Retina (tissue), 1 donor: Measurements from ENCODE around the gene GALNT5.
A peak's percentile ranks its signal among the peaks of the same experiment; 100 is the strongest.
"Not testable (repeated sequence)": the region's sequence is repeated elsewhere in the genome, so short reads cannot be mapped to it uniquely, and the experiment has no call there.

Experiments
- DNase-seq: peaks from one replicate; pipeline ENCODE4 v3.0.0-alpha.2; 2016

GALNT5 gene, protein sequence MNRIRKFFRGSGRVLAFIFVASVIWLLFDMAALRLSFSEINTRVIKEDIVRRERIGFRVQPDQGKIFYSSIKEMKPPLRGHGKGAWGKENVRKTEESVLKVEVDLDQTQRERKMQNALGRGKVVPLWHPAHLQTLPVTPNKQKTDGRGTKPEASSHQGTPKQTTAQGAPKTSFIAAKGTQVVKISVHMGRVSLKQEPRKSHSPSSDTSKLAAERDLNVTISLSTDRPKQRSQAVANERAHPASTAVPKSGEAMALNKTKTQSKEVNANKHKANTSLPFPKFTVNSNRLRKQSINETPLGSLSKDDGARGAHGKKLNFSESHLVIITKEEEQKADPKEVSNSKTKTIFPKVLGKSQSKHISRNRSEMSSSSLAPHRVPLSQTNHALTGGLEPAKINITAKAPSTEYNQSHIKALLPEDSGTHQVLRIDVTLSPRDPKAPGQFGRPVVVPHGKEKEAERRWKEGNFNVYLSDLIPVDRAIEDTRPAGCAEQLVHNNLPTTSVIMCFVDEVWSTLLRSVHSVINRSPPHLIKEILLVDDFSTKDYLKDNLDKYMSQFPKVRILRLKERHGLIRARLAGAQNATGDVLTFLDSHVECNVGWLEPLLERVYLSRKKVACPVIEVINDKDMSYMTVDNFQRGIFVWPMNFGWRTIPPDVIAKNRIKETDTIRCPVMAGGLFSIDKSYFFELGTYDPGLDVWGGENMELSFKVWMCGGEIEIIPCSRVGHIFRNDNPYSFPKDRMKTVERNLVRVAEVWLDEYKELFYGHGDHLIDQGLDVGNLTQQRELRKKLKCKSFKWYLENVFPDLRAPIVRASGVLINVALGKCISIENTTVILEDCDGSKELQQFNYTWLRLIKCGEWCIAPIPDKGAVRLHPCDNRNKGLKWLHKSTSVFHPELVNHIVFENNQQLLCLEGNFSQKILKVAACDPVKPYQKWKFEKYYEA

DNA sequence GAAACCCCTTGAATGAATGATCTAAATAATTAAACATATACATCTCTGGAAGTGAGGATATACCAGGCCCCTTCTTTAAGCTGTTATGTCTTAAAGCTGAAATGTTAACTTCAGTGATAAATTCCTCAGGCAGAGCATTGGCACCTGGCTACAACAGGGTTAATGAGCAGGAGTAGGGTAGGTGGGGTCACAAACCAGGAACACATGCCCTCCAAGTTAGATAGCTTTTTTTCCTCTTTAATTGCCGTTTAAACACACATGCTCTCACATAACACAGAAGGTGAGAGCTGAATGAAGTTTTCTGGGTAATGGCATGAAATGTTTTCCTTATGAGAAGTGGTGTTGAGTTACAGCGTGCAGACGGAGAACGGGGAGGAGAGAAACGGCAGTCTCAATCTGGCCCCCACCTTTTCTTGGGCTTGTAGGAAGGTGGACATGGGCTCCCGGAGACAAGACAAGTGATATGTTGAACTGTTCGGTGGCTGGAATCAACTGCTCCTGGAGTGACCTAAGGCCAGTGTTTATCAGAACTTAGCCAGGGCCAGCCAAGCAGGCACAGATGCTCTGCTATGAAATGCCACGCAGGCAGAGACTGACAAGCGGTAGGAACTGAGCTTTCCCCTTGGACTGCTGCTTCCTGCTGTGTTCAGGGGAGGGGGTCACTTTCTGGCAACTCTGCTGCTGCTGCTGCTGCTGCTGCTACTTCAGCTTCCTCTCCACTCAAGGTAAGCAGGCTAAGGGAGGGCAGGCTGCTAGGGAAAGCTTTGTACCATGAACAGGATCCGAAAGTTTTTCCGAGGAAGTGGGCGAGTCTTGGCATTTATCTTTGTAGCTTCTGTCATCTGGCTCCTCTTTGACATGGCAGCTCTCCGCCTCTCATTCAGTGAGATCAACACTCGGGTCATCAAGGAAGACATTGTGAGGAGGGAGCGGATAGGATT lies at the start of gene GALNT5:
TSS of gene GALNT5 (plus strand) at position 394 of the 941 bp plus-strand sequence. CDS start at position 772, 378 bp downstream.
- DNase-seq: peak; percentile 65

- DNase-seq: no peak
These were observed 41.1 kb upstream of the GALNT5 start for GRCh38 chr2:157216286-157216965.

GRCh38 chr2:157217409-157217808 lies 40.1 kb upstream of the GALNT5 start:
- DNase-seq: no peak

DNA sequence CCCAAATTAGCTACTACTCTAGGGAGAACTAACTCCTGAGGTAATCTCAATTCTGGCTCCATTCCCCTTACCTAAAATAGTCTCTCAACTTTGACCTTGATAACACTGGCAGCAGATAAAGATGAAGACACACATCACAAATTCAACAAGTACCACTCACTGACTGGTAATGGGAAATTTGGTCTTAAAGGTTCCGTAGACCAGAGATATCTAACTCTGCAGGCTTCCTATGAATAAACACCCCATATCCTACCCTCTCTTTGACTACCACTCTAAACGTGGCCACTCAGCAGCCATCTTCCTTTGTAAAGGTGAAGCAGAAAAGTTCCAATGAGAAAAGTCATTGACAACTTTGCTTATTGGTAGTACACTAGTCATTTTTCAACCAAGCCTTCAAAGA lies 38.6 kb upstream of the GALNT5 start:
- DNase-seq: no peak

DNA sequence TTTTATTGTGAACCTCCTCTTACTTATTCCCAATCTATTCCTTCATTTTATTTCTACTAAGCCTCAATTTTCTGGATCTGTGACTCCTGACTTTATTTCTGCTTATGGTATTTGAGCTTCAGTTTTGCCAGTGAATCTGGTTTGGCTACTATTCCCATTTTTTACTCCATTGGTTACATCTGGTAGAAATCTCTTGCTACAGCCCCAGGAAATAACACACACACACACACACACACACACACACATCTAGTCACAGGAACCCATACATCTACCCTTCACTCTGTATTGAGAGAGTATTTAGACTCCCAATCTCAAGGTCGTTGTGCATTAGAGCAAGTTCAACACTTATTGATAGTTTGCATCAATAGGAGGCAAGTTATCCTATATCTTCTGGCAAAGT lies 37.0 kb upstream of the GALNT5 start:
- DNase-seq: no peak

DNA sequence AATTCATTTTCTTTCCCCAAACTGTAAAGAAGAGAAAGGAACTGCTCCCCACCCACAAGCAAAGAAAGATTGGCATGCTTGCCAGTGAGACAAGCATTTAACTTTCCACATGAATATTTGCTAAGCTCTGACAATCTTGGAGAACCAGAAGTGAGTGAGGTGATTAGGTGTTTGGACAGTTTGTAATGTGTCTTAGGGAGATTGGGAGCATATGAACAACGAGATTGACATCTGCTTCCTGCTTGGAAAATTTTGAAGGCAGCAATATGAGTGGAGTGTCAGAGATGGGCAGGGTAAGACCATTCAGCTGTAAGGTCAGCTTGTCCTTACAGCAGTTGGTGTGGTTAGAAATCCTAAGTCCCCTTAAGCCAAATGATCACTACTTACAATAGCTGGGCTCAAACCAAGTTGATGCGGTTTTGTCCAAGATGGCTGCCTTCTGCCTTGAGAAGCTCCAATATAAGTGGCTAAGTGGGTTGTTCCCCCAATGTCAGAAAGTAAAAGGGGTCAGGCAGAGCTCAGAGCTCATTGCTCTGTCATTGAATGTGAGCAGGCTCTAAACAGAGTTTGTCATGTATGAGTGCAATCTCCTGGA lies 36.0 kb upstream of the GALNT5 start:
- DNase-seq: no peak

GRCh38 chr2:157223624-157224205 lies 33.8 kb upstream of the GALNT5 start:
- DNase-seq: no peak

GRCh38 chr2:157224448-157224847 lies 33.1 kb upstream of the GALNT5 start:
- not testable (repeated sequence) for DNase-seq

- DNase-seq: no peak
These were observed 29.9 kb upstream of the GALNT5 start for GRCh38 chr2:157227592-157227991.

- DNase-seq: no peak
These were observed 28.6 kb upstream of the GALNT5 start for GRCh38 chr2:157228946-157229345.

- DNase-seq: no peak
These were observed 27.9 kb upstream of the GALNT5 start for GRCh38 chr2:157229572-157229971.

DNA sequence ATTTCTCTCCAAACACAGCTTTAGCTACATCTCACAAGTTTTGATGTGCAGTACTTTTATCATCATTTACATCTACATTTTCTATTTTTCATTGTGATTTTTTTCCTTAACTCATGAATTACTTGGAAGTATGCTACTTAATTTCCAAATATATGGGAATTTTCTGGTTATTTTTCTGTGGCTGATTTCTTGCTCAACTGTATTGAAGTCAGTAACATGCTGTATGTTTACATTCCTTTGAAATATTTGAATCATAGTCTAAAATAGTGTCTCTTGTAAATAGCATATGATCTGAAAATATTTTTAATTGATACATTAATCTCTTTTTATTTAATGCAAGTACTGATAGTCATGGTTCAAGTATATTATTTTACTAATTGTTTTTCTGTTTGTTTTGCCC lies 26.0 kb upstream of the GALNT5 start:
- DNase-seq: no peak

DNA sequence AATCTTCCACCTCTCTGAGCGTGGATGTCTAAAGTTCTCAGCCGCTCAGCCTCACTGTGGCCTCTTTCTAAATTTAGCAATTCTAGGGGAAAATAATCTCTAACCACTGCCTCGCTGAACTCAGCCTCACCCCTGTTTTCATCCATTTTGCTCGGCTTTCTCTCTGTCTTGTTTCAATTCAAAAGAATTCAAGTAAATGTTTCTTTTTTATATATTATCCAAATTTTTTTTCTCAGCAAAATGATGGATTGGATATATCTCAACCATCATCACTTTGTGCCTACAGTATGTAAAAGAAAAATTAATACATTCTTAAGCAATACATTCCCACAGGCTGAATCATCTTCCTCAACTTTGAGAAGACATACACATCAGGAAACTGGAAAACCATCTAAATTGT lies 24.0 kb upstream of the GALNT5 start:
- DNase-seq: no peak

DNA sequence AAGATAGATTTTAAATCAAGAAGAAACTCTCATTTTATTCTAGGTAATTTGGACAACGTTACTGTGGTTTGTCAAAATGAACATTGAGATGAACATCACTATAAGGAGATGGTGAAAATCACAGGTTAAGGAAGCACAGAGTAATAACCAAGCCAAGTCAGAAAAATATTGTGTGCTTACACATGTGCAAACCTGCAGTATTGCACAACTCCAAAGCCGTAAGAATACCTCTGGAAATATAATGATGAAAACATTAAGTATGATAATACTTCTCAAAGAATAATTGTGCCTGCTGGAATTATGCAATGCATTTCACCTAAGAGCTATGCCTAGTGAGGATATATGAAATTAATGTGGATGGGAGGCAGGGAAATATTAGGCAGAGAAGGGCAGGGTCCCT lies 21.1 kb upstream of the GALNT5 start:
- no peak for DNase-seq

DNA sequence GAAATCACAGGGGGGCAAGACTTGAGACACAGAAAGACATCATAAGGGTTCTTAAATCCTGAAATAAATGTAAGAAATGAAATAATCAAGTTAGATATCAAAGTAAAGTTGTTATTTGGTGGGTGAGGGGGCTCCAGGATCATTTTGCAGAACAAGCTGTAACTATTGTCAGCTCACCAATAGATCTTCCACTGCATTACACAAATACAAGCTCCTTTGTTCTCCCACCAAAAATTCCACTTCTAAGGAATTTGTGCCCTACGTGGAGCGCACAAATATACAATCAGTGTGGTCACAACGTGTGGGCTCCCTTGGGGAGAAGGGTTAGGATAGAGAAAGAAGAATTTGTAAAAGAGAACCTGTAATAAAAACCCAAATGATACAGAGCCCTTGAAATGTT lies 19.2 kb upstream of the GALNT5 start:
- peak; percentile 61 for DNase-seq

- DNase-seq: peak; percentile 33
These were observed 12.8 kb upstream of the GALNT5 start for GRCh38 chr2:157244691-157245090.

DNA sequence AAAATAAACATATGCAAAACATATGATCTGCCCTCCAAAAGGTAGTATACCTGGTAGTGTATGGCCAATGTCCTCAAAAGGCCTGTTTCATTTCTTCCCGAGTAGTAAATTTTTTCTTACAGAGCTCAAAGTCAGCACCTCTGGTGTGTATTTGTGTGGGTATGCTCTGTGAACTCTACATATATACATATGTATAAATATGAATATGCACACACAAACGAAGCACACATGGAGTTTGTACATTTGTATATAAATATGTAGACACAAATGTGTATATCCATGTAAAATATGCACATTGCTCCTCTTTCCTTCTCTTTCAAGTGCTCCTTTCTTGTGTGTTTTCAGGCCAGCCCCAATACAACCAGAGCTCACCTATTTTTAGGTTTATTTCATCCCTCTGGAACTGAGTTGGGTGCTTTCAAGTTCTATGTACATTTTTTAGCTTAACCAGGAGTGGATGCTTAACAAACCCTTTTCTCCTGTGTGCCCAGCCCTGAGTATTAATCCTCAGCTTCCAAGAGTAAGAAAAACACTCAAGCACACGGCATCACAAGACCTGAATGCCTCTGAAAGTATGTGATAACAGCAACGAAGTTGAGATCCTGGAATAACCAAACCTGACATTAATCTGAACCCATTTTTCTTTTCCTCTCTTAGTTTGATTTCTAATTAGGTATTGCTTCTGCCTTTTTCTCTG lies 12.2 kb upstream of the GALNT5 start:
- no peak for DNase-seq

DNA sequence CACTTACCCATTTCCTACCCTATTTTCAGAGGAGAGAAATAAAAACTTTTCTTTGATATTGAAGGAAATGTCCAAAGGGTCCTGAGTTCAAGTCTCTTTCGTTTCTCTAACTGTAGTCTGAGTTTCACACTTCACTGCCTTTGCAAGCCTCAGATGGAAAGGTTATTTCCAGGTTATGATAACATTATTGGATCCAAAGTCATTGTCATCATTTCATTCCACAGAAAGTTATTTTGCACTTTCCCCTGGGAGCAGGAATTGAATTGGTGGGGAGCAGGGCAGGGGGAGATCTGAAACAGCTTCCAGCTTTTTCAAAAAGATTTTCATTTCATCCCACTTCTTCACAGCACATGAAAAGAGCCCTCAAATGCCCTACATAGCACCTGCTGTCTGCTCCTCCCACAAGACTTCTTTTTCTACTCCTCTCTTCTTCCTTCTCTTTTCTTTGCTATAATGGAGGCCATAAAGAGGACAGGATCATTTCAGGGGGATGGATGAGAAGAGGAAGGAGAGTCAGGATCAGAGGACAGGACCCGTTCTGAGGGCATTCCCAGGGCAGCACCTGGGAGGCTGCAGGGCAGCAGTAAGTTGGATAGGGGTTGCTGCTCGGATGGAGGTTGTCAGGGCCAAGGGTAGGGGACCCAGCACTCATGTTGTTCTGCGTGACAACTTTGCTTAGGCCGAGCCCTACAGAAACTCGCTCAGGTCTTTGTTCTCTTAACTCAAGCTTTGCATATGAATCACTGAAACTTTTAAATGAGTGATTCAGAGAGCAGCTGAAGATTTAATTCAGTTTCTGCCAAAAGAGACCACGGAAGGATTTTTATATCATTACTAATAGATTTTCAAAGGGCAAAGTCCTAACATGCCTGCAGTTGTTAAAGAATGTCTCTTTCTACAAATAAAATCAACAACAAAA lies 11.4 kb upstream of the GALNT5 start:
- no peak for DNase-seq

DNA sequence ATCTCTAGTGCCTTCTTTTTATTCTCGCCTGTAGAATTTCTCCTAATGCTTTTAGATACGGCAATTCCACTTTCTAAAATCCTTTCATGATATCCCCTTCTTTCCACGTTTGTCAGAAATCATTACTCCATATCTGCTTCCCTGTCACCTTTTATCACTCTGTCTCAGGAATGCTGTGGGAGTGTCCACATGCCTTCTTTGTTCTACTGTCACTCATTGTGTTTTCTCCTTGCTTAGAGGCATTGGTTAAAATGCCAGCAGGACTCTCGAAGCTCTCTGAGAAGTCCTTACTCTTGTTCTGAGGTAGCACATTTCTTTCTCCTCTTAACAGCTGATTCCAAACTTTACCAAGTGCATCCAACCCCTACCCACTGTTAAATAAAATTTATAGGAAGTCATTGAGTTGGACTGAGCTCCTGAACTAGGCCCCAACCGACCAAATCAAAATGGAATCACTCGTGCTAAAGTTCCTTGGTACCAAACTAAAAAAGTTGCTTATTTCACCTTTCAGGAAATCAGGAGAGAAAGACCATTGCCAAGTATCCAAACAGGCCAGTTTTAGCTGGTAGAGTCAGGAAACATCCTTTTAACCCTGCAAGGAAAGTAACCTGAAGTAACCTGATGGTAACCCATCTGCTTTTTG lies 10.6 kb upstream of the GALNT5 start:
- peak; percentile 37 for DNase-seq
